HEK293 (cell line): ENCODE measurements around the gene RTL9.
A peak's percentile ranks its signal among the peaks of the same experiment; 100 is the strongest.
"Not testable (repeated sequence)": the region's sequence is repeated elsewhere in the genome, so short reads cannot be mapped to it uniquely, and the experiment has no call there.

Experiments used
- CTCF ChIA-PET: fragments of 350-600 bp; formaldehyde crosslinking; extraction: SDS; loops from one replicate; lab custom pipeline; 2021; ENCODE audit warnings: antibody characterized with exemption; lab: Yijun Ruan, JAX
- POLR2A ChIA-PET: fragments of 300-600 bp; formaldehyde crosslinking; extraction: SDS; loops from one replicate; lab custom pipeline; 2020; ENCODE audit warnings: antibody characterized with exemption, inconsistent platforms; lab: Yijun Ruan, JAX
- H3K27ac ChIP-seq: fragments of 200-500 bp; sonication (Bioruptor generic); 2 replicates; pipeline ENCODE4 v1.5.1; 2014; ENCODE audit warnings: low read depth, low read length, control low read depth, inconsistent platforms; ENCODE audit errors: extremely low read depth
- H3K36me3 ChIP-seq, 2 experiments: fragments of 200-500 bp in 1 of 2; sonication (Bioruptor generic) in 1 of 2; 1 replicate in 1 of 2; 2 replicates in 1 of 2; pipeline ENCODE4 v1.5.1; 2014 to 2017; ENCODE audit warnings: inconsistent platforms in 2 of 2, low read length in 2 of 2; ENCODE audit not compliant: control insufficient read depth in 2 of 2, insufficient read depth in 1 of 2
- H3K4me1 ChIP-seq: fragments of 200-500 bp; sonication (Bioruptor generic); 2 replicates; pipeline ENCODE4 v1.5.1; 2014; ENCODE audit warnings: mild to moderate bottlenecking, low read length, inconsistent platforms; ENCODE audit not compliant: control insufficient read depth, insufficient read depth
- H3K4me3 ChIP-seq: 2 replicates; pipeline ENCODE4 v1.5.1; 2011; ENCODE audit warnings: low read depth, mild to moderate bottlenecking, control low read depth, low read length, moderate library complexity
- H3K9me3 ChIP-seq: fragments of 200-500 bp; sonication (Bioruptor generic); 2 replicates; pipeline ENCODE4 v1.5.1; 2014; ENCODE audit warnings: low read depth, low read length, inconsistent platforms; ENCODE audit not compliant: control insufficient read depth, insufficient read depth
- IKZF3 ChIP-seq: fragments of 450-650 bp; IDR thresholded peaks from 2 replicates; pipeline ENCODE4 v1.5.0; 2018; ENCODE audit warnings: missing biosample characterization, mild to moderate bottlenecking, missing genetic modification characterization, moderate library complexity
- SCRT1 ChIP-seq: fragments of 450-650 bp; formaldehyde crosslinking; IDR thresholded peaks from 2 replicates; pipeline ENCODE4 v1.5.1; 2016; ENCODE audit warnings: missing biosample characterization, missing genetic modification characterization, borderline replicate concordance
- SCRT2 ChIP-seq: fragments of 450-650 bp; formaldehyde crosslinking; IDR thresholded peaks from 2 replicates; pipeline ENCODE4 v1.5.1; 2016; ENCODE audit warnings: missing biosample characterization, missing genetic modification characterization
- TRIM28 ChIP-seq: IDR thresholded peaks from 2 replicates; pipeline ENCODE4 v1.6.1; 2011; ENCODE audit warnings: low read length, control low read depth, borderline replicate concordance
- ZFP69B ChIP-seq: fragments of 450-650 bp; formaldehyde crosslinking; IDR thresholded peaks from 2 replicates; pipeline ENCODE4 v1.5.1; 2016; ENCODE audit warnings: missing biosample characterization, missing genetic modification characterization
- ZNF146 ChIP-seq: fragments of 450-650 bp; formaldehyde crosslinking; IDR thresholded peaks from 2 replicates; pipeline ENCODE4 v1.5.1; 2016; ENCODE audit warnings: missing biosample characterization, missing genetic modification characterization
- ZNF23 ChIP-seq: fragments of 450-650 bp; formaldehyde crosslinking; IDR thresholded peaks from 2 replicates; pipeline ENCODE4 v1.5.1; 2016; ENCODE audit warnings: missing biosample characterization, missing genetic modification characterization, borderline replicate concordance
- ZNF629 ChIP-seq: fragments of 450-650 bp; formaldehyde crosslinking; IDR thresholded peaks from 2 replicates; pipeline ENCODE4 v1.5.1; 2017; ENCODE audit warnings: missing biosample characterization, missing genetic modification characterization
- ZNF654 ChIP-seq: fragments of 450-650 bp; formaldehyde crosslinking; IDR thresholded peaks from 2 replicates; pipeline ENCODE4 v1.5.1; 2016; ENCODE audit warnings: low read depth, missing biosample characterization, missing genetic modification characterization
- ZNF660 ChIP-seq: fragments of 450-650 bp; IDR thresholded peaks from 2 replicates; pipeline ENCODE4 v1.5.1; 2018; ENCODE audit warnings: missing biosample characterization, mild to moderate bottlenecking, missing genetic modification characterization
- ZNF791 ChIP-seq: fragments of 450-650 bp; formaldehyde crosslinking; IDR thresholded peaks from 2 replicates; pipeline ENCODE4 v1.5.1; 2016; ENCODE audit warnings: missing biosample characterization, missing genetic modification characterization
- TF ChIP-seq, protein P1 (sequence below): fragments of 450-650 bp; formaldehyde crosslinking; IDR thresholded peaks from 2 replicates; pipeline ENCODE4 v1.5.1; 2016; ENCODE audit warnings: missing biosample characterization, missing genetic modification characterization
- TF ChIP-seq, protein P2 (sequence below): fragments of 450-650 bp; formaldehyde crosslinking; IDR thresholded peaks from 2 replicates; pipeline ENCODE4 v1.5.1; 2016; ENCODE audit warnings: missing biosample characterization, missing genetic modification characterization, low read depth
- TF ChIP-seq, protein P3 (sequence below): fragments of 450-650 bp; formaldehyde crosslinking; IDR thresholded peaks from 2 replicates; pipeline ENCODE4 v1.5.1; 2016; ENCODE audit warnings: missing biosample characterization, missing genetic modification characterization, low read depth
- TF ChIP-seq, protein P4 (sequence below): fragments of 450-650 bp; formaldehyde crosslinking; IDR thresholded peaks from 2 replicates; pipeline ENCODE4 v1.5.1; 2016; ENCODE audit warnings: missing biosample characterization, missing genetic modification characterization
- TF ChIP-seq, protein P5 (sequence below): fragments of 450-650 bp; formaldehyde crosslinking; IDR thresholded peaks from 2 replicates; pipeline ENCODE4 v1.5.1; 2016; ENCODE audit warnings: missing biosample characterization, missing genetic modification characterization

The RTL9 gene

DNA sequence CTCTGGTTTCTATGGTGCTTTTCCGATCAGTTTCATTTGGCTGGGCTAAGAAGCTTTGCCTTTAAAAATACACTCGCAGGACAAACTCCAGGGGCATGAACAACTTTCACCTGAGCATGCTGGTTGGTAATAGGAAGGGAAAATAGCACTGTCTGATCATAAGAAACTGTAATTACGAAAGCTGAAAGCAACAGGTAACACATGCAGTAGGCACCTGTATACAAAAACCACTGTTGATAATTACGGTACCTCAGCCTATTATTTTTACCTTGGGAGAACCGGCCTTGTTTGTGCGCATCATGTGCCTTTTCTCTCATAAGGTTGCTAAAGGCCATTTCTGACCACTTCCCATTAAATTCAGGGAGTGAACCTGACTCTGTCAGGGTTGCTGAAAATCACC lies 45.7 kb downstream of the RTL9 start:
- CTCF ChIA-PET, result interaction anchor here (1.0 to 22.1 kb wide), 3 partner anchors 8 to 243 kb away, joined by 3 to 576 read pairs (median 17); no protein-coding TSS in a partner anchor
- H3K4me1 ChIP-seq, result no peaks in the 10 kb centered on the region
- POLR2A ChIA-PET, result no interaction called here
- H3K4me3 ChIP-seq, result no peak overlapping the region
- no peaks in the 10 kb centered on the region for H3K9me3 ChIP-seq
- TF ChIP-seq, protein P1, sequence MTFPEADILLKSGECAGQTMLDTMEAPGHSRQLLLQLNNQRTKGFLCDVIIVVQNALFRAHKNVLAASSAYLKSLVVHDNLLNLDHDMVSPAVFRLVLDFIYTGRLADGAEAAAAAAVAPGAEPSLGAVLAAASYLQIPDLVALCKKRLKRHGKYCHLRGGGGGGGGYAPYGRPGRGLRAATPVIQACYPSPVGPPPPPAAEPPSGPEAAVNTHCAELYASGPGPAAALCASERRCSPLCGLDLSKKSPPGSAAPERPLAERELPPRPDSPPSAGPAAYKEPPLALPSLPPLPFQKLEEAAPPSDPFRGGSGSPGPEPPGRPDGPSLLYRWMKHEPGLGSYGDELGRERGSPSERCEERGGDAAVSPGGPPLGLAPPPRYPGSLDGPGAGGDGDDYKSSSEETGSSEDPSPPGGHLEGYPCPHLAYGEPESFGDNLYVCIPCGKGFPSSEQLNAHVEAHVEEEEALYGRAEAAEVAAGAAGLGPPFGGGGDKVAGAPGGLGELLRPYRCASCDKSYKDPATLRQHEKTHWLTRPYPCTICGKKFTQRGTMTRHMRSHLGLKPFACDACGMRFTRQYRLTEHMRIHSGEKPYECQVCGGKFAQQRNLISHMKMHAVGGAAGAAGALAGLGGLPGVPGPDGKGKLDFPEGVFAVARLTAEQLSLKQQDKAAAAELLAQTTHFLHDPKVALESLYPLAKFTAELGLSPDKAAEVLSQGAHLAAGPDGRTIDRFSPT (tag by site-specific recombination), result no peak
- no peak for TF ChIP-seq ZFP69B
- TF ChIP-seq SCRT2 (tag by site-specific recombination), result peak; percentile 82
- peak; percentile 66 for TF ChIP-seq SCRT1 (tag by site-specific recombination)
- TF ChIP-seq, all 188 proteins: peak for 2
- H3K36me3 ChIP-seq, result no peaks in the 10 kb centered on the region
- H3K27ac ChIP-seq, result no peak overlapping the region

DNA sequence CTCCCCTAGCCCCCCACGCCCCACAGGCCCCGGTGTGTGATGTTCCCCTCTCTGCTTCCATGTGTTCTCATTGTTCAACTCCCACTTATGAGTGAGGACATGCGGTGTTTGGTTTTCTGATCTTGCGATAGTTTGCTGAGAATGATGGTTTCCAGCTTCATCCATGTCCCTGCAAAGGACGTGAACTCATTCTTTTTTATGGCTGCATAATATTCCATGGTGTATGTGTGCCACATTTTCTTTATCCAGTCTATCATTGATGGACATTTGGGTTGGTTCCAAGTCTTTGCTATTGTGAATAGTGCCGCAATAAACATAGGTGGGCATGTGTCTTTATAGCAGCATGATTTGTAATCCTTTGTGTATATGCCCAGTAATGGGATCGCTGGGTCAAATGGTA lies 47.6 kb downstream of the RTL9 start:
- H3K27ac ChIP-seq, H3K4me1 ChIP-seq, H3K4me3 ChIP-seq, POLR2A ChIA-PET, H3K9me3 ChIP-seq, H3K36me3 ChIP-seq: not testable (repeated sequence)
- peak; percentile 89 for TF ChIP-seq ZNF146 (tag by site-specific recombination)
- CTCF ChIA-PET, result interaction anchor here (1.3 to 22.1 kb wide), 3 partner anchors 10 to 260 kb away, joined by 4 to 576 read pairs (median 5); no protein-coding TSS in a partner anchor

DNA sequence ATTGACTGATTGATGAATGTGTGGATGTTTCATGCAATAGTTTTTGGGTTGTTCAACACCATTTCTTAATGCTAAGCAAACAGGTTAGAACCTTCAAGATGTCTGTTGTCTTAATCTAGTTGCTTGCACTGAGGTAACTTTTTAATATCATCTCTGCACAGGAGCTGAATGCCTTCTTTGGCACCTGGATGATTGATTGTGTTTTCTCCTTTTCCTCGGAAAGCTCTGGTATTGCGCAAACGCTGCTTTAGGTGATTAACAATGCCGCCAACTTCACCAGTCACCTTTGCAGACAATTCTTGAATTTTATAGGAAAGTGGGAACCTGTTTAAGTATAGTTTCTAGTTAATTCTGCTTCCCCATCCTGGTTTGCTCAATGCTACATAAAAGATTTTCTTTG lies 48.2 kb downstream of the RTL9 start:
- POLR2A ChIA-PET, result interaction anchor here (1.0 kb wide), 1 partner anchor 90 kb away, joined by 4 read pairs; no protein-coding TSS in a partner anchor
- TF ChIP-seq, protein P2, sequence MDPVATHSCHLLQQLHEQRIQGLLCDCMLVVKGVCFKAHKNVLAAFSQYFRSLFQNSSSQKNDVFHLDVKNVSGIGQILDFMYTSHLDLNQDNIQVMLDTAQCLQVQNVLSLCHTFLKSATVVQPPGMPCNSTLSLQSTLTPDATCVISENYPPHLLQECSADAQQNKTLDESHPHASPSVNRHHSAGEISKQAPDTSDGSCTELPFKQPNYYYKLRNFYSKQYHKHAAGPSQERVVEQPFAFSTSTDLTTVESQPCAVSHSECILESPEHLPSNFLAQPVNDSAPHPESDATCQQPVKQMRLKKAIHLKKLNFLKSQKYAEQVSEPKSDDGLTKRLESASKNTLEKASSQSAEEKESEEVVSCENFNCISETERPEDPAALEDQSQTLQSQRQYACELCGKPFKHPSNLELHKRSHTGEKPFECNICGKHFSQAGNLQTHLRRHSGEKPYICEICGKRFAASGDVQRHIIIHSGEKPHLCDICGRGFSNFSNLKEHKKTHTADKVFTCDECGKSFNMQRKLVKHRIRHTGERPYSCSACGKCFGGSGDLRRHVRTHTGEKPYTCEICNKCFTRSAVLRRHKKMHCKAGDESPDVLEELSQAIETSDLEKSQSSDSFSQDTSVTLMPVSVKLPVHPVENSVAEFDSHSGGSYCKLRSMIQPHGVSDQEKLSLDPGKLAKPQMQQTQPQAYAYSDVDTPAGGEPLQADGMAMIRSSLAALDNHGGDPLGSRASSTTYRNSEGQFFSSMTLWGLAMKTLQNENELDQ, result no peak
- TF ChIP-seq, all 188 proteins: peak for 0
- Histone ChIP-seq H3K9me3 (no peaks in the 10 kb centered on the region), H3K4me3 (no peak overlapping the region), H3K36me3 (no peaks in the 10 kb centered on the region), H3K4me1 (no peaks in the 10 kb centered on the region), H3K27ac (no peak overlapping the region)
- CTCF ChIA-PET, result interaction anchor here (1.1 to 22.1 kb wide), 6 partner anchors 11 to 692 kb away, joined by 3 to 576 read pairs (median 18); no protein-coding TSS in a partner anchor

DNA sequence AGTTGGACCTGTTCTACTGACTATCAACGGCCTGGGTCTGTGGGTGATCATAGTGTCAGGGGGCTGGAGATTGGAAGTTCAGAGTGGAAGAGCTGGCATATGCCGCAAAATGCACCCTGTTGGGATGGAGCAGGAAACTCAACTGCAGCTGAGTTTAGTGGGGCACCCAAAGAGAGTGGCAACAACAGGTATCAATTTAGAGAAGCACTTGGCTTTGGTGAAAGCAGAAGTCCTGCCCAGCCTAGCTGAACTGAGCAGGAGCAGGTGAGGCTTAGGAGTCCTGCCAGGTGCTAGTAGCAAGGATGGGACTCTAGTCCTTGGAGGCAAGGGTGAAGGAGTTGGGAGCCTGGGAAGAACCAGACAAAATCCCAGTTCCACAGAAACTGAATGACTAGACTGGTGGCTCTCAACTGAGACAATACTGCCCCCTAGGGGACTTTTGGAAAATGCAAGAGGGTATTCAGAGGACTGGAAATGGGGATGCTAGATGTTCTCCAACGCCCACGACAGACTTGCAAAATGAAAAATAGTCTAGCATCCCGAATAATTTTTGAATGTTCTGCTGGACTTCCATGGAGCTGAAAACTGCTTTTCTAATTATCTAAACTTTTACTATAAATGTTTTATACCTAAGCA lies 49.4 kb downstream of the RTL9 start:
- Histone ChIP-seq H3K9me3 (no peaks in the 10 kb centered on the region), H3K27ac (no peak overlapping the region), H3K4me1 (no peaks in the 10 kb centered on the region), H3K4me3 (no peak overlapping the region), H3K36me3 (no peaks in the 10 kb centered on the region)
- ChIA-PET CTCF (interaction anchor here (0.6 to 22.1 kb wide), 49 partner anchors 10 to 1417 kb away, joined by 3 to 576 read pairs (median 4); partner anchors contain the start of gene RTL9), POLR2A (interaction anchor here (1.0 kb wide), 1 partner anchor 91 kb away, joined by 4 read pairs; no protein-coding TSS in a partner anchor)
- no peak for TF ChIP-seq TRIM28
- TF ChIP-seq ZNF654, result peak; percentile 85
- no peak for TF ChIP-seq ZNF629 (tag by site-specific recombination)
- TF ChIP-seq, protein P3, sequence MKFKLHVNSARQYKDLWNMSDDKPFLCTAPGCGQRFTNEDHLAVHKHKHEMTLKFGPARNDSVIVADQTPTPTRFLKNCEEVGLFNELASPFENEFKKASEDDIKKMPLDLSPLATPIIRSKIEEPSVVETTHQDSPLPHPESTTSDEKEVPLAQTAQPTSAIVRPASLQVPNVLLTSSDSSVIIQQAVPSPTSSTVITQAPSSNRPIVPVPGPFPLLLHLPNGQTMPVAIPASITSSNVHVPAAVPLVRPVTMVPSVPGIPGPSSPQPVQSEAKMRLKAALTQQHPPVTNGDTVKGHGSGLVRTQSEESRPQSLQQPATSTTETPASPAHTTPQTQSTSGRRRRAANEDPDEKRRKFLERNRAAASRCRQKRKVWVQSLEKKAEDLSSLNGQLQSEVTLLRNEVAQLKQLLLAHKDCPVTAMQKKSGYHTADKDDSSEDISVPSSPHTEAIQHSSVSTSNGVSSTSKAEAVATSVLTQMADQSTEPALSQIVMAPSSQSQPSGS (tag by site-specific recombination), result no peak
- TF ChIP-seq, protein P4, sequence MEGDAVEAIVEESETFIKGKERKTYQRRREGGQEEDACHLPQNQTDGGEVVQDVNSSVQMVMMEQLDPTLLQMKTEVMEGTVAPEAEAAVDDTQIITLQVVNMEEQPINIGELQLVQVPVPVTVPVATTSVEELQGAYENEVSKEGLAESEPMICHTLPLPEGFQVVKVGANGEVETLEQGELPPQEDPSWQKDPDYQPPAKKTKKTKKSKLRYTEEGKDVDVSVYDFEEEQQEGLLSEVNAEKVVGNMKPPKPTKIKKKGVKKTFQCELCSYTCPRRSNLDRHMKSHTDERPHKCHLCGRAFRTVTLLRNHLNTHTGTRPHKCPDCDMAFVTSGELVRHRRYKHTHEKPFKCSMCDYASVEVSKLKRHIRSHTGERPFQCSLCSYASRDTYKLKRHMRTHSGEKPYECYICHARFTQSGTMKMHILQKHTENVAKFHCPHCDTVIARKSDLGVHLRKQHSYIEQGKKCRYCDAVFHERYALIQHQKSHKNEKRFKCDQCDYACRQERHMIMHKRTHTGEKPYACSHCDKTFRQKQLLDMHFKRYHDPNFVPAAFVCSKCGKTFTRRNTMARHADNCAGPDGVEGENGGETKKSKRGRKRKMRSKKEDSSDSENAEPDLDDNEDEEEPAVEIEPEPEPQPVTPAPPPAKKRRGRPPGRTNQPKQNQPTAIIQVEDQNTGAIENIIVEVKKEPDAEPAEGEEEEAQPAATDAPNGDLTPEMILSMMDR, result no peak
- TF ChIP-seq ZNF23 (tag by site-specific recombination), result no peak
- TF ChIP-seq, protein P5, sequence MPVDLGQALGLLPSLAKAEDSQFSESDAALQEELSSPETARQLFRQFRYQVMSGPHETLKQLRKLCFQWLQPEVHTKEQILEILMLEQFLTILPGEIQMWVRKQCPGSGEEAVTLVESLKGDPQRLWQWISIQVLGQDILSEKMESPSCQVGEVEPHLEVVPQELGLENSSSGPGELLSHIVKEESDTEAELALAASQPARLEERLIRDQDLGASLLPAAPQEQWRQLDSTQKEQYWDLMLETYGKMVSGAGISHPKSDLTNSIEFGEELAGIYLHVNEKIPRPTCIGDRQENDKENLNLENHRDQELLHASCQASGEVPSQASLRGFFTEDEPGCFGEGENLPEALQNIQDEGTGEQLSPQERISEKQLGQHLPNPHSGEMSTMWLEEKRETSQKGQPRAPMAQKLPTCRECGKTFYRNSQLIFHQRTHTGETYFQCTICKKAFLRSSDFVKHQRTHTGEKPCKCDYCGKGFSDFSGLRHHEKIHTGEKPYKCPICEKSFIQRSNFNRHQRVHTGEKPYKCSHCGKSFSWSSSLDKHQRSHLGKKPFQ (tag by site-specific recombination), result no peak
- TF ChIP-seq ZNF660 (tag by site-specific recombination), result peak; percentile 71; the same call in 1 of the 2 replicates
- TF ChIP-seq ZNF791 (tag by site-specific recombination), result no peak
- TF ChIP-seq IKZF3 (tag by site-specific recombination), result peak; percentile 58; the same call in 1 of the 2 replicates
- TF ChIP-seq ZNF146 (tag by site-specific recombination), result no peak
- peak; percentile 47; the same call in 1 of the 2 replicates for TF ChIP-seq SCRT2 (tag by site-specific recombination)
